Measurements from ENCODE around the gene MIEF1.

Gene MIEF1

DNA sequence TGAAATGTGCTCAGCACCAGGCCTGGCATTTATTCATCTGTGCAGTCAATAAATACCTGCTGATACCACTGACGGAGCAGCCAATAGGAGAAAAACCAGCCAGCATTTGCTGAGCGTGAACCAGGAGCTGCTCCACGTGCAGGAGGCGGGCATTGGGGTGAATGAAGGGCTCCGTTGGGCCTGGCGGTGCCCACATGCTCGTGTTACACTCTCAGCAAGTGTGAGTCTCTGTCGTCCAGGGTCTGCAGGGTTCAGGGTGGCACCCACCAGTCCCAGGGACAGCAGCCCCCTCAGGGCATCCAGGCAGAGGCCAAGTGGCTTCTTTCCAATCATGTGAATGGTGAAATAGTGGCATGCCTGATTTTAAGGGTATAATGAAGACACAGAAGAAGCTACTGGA, 34.6 kb downstream of the MIEF1 start:
- Histone ChIP-seq H3K27me3 (ENCODE audit: control insufficient read depth, insufficient read depth, low read length) (no peaks in the 10 kb centered on the region), H3K9me3 (ENCODE audit: control insufficient read depth, low read depth, low read length) (no peaks in the 10 kb centered on the region), H3K27ac (ENCODE audit: low read length) (no peak overlapping the region), H3K4me1 (ENCODE audit: control insufficient read depth, low read depth, low read length) (peaks cover 19% of the 10 kb centered on the region), H3K4me3 (ENCODE audit: low read length) (no peak overlapping the region), H3K9ac (ENCODE audit: low read length) (no peak overlapping the region), H3K36me3 (ENCODE audit: control insufficient read depth, low read depth, low read length) (no peaks in the 10 kb centered on the region)

DNA sequence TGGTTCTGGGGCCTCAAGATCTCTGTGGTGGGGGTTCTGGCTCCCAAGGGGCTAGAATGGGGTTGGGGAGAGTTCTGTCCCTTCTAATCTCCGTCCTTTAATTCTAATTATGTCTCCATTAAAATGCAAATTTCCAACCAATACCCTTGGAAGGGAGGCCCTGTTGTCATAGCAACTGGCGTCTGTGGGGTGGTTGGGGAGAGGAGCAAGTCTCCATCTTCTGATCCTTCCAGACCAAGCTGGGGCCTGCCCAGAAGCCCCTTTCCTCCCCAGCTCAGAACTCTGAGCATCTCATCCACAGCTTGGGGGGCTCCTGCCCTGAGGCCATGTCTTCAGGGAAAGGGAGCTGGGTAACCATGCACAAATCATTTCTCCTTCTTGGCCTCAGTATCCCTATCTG, 35.9 kb downstream of the MIEF1 start:
- no peak overlapping the region for H3K9ac ChIP-seq (ENCODE audit: low read length)
- H3K27ac ChIP-seq (ENCODE audit: low read length) = no peak overlapping the region
- no peaks in the 10 kb centered on the region for H3K27me3 ChIP-seq (ENCODE audit: control insufficient read depth, insufficient read depth, low read length)
- H3K4me3 ChIP-seq (ENCODE audit: low read length) = no peak overlapping the region
- no peaks in the 10 kb centered on the region for H3K9me3 ChIP-seq (ENCODE audit: control insufficient read depth, low read depth, low read length)
- H3K36me3 ChIP-seq (ENCODE audit: control insufficient read depth, low read depth, low read length) = no peaks in the 10 kb centered on the region
- peaks cover 19% of the 10 kb centered on the region for H3K4me1 ChIP-seq (ENCODE audit: control insufficient read depth, low read depth, low read length)

DNA sequence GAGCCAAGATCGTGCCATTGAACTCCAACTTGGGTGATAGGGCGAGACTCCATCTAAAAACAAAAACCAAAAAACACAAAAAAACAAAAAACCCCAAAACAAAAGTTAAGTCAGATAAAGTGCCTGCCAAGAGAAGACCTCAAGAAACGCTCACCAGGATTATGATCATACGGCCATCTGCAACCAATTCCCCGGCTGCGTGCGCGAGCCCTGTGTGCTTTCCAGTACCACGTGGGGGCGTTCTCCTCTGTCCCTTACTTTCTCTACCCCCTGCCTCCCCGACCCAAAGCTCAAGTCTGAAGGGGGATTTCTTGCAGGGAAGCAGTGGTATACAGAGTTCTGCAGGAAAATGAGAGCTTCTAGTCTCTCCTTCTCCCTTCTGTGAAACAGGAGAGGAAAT, 41.0 kb downstream of the MIEF1 start:
- Histone ChIP-seq H3K4me3 (ENCODE audit: low read length) (no peak overlapping the region), H3K4me1 (ENCODE audit: control insufficient read depth, low read depth, low read length) (no peaks in the 10 kb centered on the region), H3K36me3 (ENCODE audit: control insufficient read depth, low read depth, low read length) (no peaks in the 10 kb centered on the region), H3K27me3 (ENCODE audit: control insufficient read depth, insufficient read depth, low read length) (peaks cover 29% of the 10 kb centered on the region), H3K9ac (ENCODE audit: low read length) (no peak overlapping the region), H3K9me3 (ENCODE audit: control insufficient read depth, low read depth, low read length) (no peaks in the 10 kb centered on the region), H3K27ac (ENCODE audit: low read length) (no peak overlapping the region)

DNA sequence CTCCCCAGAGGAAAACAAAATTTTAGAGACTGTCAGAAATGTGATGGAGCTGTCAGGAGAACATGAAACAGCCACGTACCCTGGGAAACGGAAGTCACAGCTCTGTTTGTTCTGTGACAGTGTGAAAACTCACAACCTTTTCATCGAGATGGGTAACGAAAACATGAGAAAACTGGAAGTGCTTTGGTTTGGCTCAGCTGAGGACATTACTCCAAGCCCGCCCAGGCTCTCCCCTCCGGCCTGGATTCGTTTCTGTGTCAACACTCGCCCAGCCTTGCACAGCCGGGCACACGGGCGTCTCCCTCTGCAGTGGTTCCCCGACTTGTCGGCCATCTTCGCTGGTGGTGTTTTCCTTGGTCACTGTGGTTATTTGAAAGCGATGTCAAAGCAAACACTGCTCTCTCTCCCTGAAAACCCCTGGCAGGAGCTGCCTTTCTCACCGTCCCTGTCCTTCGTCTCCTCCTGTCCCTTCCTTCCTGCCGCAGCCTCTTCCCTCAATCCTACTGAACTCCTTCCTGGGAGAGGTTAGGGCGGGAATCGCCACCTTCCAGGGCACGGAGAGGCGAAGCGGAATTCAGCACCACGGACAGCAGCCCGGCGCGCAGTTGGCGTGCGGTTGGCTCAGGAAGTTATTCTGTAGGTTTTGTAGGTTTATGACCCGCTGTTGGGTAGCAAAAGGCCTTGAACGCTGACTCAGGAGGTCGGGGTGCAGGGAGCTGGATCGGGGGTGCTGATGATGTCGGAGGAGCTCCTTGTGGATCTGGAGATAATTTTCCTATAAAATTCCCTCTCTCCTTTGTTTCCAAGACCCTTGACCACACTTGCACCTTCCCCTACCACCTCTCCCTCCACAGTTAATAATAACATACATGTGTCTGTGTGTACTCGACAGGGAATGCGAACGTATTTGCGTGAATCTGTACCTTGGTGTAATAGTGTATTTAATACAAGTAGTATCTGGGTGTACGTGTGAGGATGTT, 43.6 kb downstream of the MIEF1 start:
- no peak overlapping the region for H3K27ac ChIP-seq (ENCODE audit: low read length)
- no peaks in the 10 kb centered on the region for H3K9me3 ChIP-seq (ENCODE audit: control insufficient read depth, low read depth, low read length)
- peaks cover 33% of the 10 kb centered on the region for H3K27me3 ChIP-seq (ENCODE audit: control insufficient read depth, insufficient read depth, low read length)
- H3K4me1 ChIP-seq (ENCODE audit: control insufficient read depth, low read depth, low read length) = no peaks in the 10 kb centered on the region
- no peak overlapping the region for H3K4me3 ChIP-seq (ENCODE audit: low read length)
- no peaks in the 10 kb centered on the region for H3K36me3 ChIP-seq (ENCODE audit: control insufficient read depth, low read depth, low read length)
- no peak overlapping the region for H3K9ac ChIP-seq (ENCODE audit: low read length)

DNA sequence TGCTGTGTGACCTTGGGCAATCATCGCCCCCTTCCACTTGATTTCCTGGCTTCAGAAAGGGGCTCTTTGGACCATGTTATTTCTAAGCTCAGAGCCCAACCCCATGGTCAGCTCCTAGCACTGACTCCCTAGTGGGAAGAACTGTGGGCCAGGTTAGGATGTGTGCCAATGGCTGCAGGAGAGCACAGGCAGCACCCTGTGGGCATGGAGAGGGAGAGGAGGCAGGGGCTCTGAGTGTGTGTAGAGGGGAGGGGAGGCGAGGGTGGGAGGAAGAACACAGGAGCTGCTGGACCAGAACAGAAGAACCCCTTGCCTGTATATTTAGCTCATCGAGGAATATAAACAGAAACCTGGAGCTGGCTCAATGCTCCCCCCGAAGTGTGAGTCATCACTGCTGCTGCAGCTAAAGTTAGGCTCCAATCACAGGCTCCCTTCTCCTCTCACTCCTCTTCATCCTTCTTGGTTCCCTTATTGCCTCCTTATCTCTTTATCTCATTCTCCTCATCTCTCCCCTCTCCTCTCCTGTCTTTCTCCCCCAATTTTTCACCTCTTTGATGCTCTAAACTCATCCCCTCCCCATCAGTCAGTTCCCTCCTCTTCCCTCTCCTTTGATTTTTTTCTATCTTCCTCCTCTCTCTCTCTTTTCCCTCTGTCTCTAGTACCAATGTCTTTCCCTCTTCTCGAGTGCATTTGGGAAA, 44.9 kb downstream of the MIEF1 start:
- Histone ChIP-seq H3K9ac (ENCODE audit: low read length) (no peak overlapping the region), H3K27ac (ENCODE audit: low read length) (no peak overlapping the region), H3K9me3 (ENCODE audit: control insufficient read depth, low read depth, low read length) (no peaks in the 10 kb centered on the region), H3K27me3 (ENCODE audit: control insufficient read depth, insufficient read depth, low read length) (peaks cover 36% of the 10 kb centered on the region), H3K4me1 (ENCODE audit: control insufficient read depth, low read depth, low read length) (no peaks in the 10 kb centered on the region), H3K36me3 (ENCODE audit: control insufficient read depth, low read depth, low read length) (no peaks in the 10 kb centered on the region), H3K4me3 (ENCODE audit: low read length) (no peak overlapping the region)

DNA sequence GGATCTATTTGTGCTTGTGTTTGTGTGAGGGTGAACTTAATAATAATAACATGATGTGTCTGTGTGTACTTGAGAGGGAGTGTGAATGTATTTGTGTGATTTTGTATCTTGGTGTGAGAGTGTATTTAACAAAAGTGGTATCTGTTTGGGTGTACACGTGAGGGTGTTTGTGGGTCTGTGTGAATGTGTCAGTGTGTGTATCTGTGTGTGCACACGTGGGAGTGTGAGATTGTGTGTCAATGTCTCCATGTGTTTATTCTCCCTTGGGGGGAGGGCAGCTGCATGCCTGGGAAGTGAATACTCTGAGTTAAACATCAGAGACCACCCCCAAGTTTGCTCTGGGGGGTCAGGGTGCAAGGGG, 45.5 kb downstream of the MIEF1 start:
- no peak overlapping the region for H3K9ac ChIP-seq (ENCODE audit: low read length)
- H3K9me3 ChIP-seq (ENCODE audit: control insufficient read depth, low read depth, low read length) = no peaks in the 10 kb centered on the region
- no peaks in the 10 kb centered on the region for H3K36me3 ChIP-seq (ENCODE audit: control insufficient read depth, low read depth, low read length)
- H3K4me3 ChIP-seq (ENCODE audit: low read length) = no peak overlapping the region
- H3K27me3 ChIP-seq (ENCODE audit: control insufficient read depth, insufficient read depth, low read length) = peaks cover 36% of the 10 kb centered on the region
- no peak overlapping the region for H3K27ac ChIP-seq (ENCODE audit: low read length)
- H3K4me1 ChIP-seq (ENCODE audit: control insufficient read depth, low read depth, low read length) = no peaks in the 10 kb centered on the region

DNA sequence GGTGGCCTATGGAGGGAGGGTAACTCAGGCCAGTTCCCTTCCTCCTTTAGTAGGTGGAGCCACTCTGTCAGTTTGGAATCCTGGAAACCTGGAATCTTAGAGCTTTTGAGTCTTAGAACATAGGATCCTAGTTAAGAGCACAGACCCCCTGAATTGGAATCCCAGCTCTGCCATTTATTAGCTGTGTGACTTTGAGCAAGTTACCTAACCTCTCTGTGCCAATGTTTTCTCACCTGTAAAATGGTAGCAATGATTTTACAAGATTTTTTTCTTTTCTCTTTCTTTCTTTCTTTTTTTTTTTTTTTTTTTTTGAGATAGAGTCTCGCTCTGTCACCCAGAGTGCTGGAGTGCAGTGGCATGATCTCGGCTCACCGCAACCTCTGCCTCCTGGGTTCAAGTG, 51.3 kb downstream of the MIEF1 start:
- no peak overlapping the region for H3K27ac ChIP-seq (ENCODE audit: low read length)
- H3K4me1 ChIP-seq (ENCODE audit: control insufficient read depth, low read depth, low read length) = no peaks in the 10 kb centered on the region
- H3K36me3 ChIP-seq (ENCODE audit: control insufficient read depth, low read depth, low read length) = no peaks in the 10 kb centered on the region
- H3K9ac ChIP-seq (ENCODE audit: low read length) = no peak overlapping the region
- H3K27me3 ChIP-seq (ENCODE audit: control insufficient read depth, insufficient read depth, low read length) = peaks cover 45% of the 10 kb centered on the region
- no peaks in the 10 kb centered on the region for H3K9me3 ChIP-seq (ENCODE audit: control insufficient read depth, low read depth, low read length)
- H3K4me3 ChIP-seq (ENCODE audit: low read length) = no peak overlapping the region

DNA sequence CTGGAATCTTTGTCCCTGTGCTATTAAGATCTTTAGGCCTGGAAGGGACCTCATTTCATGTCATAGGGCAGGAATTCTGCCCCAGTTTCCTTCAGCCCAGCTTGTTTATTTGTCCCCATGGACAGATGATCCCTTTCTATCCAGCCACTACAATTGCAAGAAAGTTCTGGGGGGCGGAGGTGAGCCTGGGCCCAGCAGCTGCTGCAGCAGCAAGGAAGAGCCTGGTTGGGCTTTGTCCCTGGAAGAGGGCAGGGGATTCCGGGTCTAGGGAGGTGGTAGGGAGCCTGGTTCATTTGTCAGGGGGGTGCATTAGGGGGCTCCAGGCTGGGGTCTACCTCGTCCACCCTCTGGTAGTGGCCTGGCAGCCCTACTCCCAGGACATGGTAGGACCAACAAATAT, 52.1 kb downstream of the MIEF1 start:
- H3K4me3 ChIP-seq (ENCODE audit: low read length) = no peak overlapping the region
- no peaks in the 10 kb centered on the region for H3K36me3 ChIP-seq (ENCODE audit: control insufficient read depth, low read depth, low read length)
- no peaks in the 10 kb centered on the region for H3K4me1 ChIP-seq (ENCODE audit: control insufficient read depth, low read depth, low read length)
- peaks cover 52% of the 10 kb centered on the region for H3K27me3 ChIP-seq (ENCODE audit: control insufficient read depth, insufficient read depth, low read length)
- H3K27ac ChIP-seq (ENCODE audit: low read length) = no peak overlapping the region
- no peak overlapping the region for H3K9ac ChIP-seq (ENCODE audit: low read length)
- H3K9me3 ChIP-seq (ENCODE audit: control insufficient read depth, low read depth, low read length) = no peaks in the 10 kb centered on the region

DNA sequence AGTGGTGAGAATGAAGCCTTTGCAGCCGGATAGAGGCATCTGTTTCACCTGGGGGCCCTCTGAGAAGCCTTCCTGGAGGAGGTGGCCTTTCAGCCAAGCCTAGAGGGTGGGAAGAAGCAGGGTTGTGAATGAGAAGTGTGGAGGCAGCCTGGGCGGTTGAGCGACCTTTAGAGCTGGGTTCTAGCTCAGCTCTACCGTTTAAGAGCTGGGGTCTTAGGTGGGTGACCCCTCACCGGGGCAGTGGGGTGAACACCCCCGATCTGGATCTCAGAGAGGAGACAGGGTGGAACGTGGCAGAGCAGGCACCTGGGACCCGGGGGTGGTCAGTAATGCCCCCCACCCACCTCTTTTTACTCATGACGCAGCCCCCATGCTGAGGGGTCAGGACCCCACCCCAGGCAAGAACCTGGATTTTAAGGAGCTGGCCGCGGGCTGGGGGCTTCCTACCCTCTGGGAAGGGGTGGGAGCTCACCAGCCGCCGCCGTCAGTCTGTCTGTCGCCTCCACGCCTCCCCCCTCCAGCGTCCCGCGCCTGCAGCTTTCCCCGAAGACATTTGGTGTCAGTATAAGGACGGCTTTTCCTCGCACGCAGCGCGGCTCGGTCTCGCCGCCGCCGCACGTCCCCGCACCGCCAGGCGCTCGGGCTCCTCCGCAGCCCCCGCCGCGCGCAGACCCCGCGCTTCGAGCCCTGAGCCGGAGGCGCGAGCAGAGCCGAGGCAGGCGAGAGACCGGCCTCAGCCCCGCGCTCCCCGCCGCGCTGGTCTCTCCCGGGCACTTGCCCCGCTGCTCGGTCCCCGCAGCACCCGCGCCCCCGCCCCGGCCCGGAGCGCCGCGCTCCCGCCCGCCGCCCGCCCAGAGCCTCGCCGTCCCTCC, 55.1 kb downstream of the MIEF1 start:
- Histone ChIP-seq H3K36me3 (ENCODE audit: control insufficient read depth, low read depth, low read length) (no peaks in the 10 kb centered on the region), H3K9me3 (ENCODE audit: control insufficient read depth, low read depth, low read length) (no peaks in the 10 kb centered on the region), H3K9ac (ENCODE audit: low read length) (no peak overlapping the region), H3K4me3 (ENCODE audit: low read length) (peak overlapping the region; percentile 29), H3K27ac (ENCODE audit: low read length) (no peak overlapping the region), H3K27me3 (ENCODE audit: control insufficient read depth, insufficient read depth, low read length) (peaks cover 66% of the 10 kb centered on the region), H3K4me1 (ENCODE audit: control insufficient read depth, low read depth, low read length) (no peaks in the 10 kb centered on the region)

DNA sequence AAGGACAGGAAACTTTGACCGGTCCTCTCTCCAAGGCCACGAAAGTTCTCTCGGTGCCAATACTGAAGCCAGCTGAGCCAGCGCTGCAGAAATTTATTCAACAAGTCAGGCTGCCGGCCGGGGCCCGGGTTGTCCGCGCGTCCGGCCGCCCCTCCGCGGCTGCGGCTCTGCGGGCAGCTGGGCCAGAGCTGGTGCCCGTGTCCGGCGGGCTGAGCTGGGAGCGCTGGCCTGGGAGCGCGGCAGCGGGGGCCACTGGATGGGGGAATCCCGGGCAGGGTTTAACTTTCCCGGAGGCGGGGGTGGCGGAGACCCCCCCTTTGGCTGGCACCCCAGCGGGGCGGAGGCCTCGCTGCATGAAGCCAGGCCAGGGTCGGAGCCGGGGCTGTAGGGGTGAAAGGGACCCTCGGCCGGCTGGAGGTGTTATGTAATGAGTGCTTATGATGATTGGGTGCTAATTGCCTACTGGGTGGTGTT, 56.2 kb downstream of the MIEF1 start:
- Histone ChIP-seq H3K9me3 (ENCODE audit: control insufficient read depth, low read depth, low read length) (no peaks in the 10 kb centered on the region), H3K9ac (ENCODE audit: low read length) (no peak overlapping the region), H3K4me1 (ENCODE audit: control insufficient read depth, low read depth, low read length) (no peaks in the 10 kb centered on the region), H3K36me3 (ENCODE audit: control insufficient read depth, low read depth, low read length) (no peaks in the 10 kb centered on the region), H3K27ac (ENCODE audit: low read length) (no peak overlapping the region), H3K4me3 (ENCODE audit: low read length) (peak overlapping the region; percentile 15), H3K27me3 (ENCODE audit: control insufficient read depth, insufficient read depth, low read length) (peaks cover 71% of the 10 kb centered on the region)

DNA sequence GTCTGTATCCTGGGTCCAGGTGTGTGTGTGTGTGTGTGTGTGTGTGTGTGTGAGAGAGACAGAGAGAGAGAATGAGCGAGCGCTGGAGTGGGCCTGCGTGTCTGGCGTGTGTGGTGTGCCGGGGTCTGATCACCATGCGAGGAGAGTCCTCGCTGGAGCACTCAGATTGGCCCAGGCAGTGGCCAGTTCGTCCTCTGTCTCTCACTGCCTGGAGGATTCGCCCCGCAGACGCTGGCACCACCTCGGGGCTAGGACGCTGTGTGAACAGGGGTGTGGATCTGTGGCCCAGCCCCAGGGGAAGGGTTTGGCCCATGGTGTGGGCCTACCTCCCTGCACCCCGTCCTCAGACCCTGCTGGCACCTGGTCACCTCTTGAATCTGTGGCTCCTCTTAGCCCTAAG, 56.9 kb downstream of the MIEF1 start:
- Histone ChIP-seq H3K9ac (ENCODE audit: low read length) (no peak overlapping the region), H3K9me3 (ENCODE audit: control insufficient read depth, low read depth, low read length) (no peaks in the 10 kb centered on the region), H3K27me3 (ENCODE audit: control insufficient read depth, insufficient read depth, low read length) (peaks cover 71% of the 10 kb centered on the region), H3K4me3 (ENCODE audit: low read length) (no peak overlapping the region), H3K27ac (ENCODE audit: low read length) (no peak overlapping the region), H3K36me3 (ENCODE audit: control insufficient read depth, low read depth, low read length) (no peaks in the 10 kb centered on the region), H3K4me1 (ENCODE audit: control insufficient read depth, low read depth, low read length) (no peaks in the 10 kb centered on the region)
